Mesenchymal stem cell (in vitro differentiated cells and primary cell): ENCODE measurements around the gene GJA3.
A peak's percentile ranks its signal among the peaks of the same experiment; 100 is the strongest.
"Not testable (repeated sequence)": the region's sequence is repeated elsewhere in the genome, so short reads cannot be mapped to it uniquely, and the experiment has no call there.

Source experiments
- DNase-seq: peaks from one replicate; pipeline ENCODE4 v3.0.0-alpha.2; 2013
- H2AFZ ChIP-seq: one replicate; pipeline ENCODE4 v1.6.1; 2013; ENCODE audit warnings: low read depth, mild to moderate bottlenecking, control low read depth, inconsistent platforms, low read length, moderate library complexity
- H2AK5ac ChIP-seq: 2 replicates; pipeline ENCODE4 v1.6.1; 2013; ENCODE audit warnings: low read length, moderate library complexity, mild to moderate bottlenecking, inconsistent platforms; ENCODE audit not compliant: severe bottlenecking
- H2BK120ac ChIP-seq: one replicate; pipeline ENCODE4 v1.6.1; 2013; ENCODE audit warnings: low read depth, mild to moderate bottlenecking, inconsistent platforms, low read length, moderate library complexity
- H2BK12ac ChIP-seq, 2 experiments: one replicate each; pipeline ENCODE4 v1.6.1; 2013; ENCODE audit warnings: inconsistent platforms in 2 of 2, low read length in 2 of 2, mild to moderate bottlenecking in 2 of 2, moderate library complexity in 2 of 2, control low read depth in 1 of 2
- H2BK15ac ChIP-seq: one replicate; pipeline ENCODE4 v1.6.1; 2013; ENCODE audit warnings: mild to moderate bottlenecking, low read depth, inconsistent platforms; ENCODE audit not compliant: poor library complexity, severe bottlenecking
- H2BK5ac ChIP-seq: 2 replicates; pipeline ENCODE4 v1.6.1; 2013; ENCODE audit warnings: low read depth, mild to moderate bottlenecking, low read length, control low read depth, inconsistent platforms; ENCODE audit not compliant: poor library complexity, severe bottlenecking
- H3K14ac ChIP-seq, 2 experiments: one replicate each; pipeline ENCODE4 v1.6.1; 2013; ENCODE audit warnings: inconsistent platforms in 2 of 2, low read length in 2 of 2, control low read depth in 1 of 2, mild to moderate bottlenecking in 1 of 2, moderate library complexity in 1 of 2
- H3K18ac ChIP-seq, 2 experiments: one replicate each; pipeline ENCODE4 v1.6.1; 2013; ENCODE audit warnings: inconsistent platforms in 2 of 2, low read length in 2 of 2, control low read depth in 1 of 2, low read depth in 1 of 2, mild to moderate bottlenecking in 1 of 2
- H3K23ac ChIP-seq, 2 experiments: one replicate each; pipeline ENCODE4 v1.6.1; 2013; ENCODE audit warnings: inconsistent platforms in 2 of 2, low read length in 2 of 2, mild to moderate bottlenecking in 2 of 2, moderate library complexity in 2 of 2, control low read depth in 1 of 2
- H3K27ac ChIP-seq: 2 replicates; pipeline ENCODE4 v1.5.1; 2013; ENCODE audit warnings: mild to moderate bottlenecking, moderate library complexity, low read length, control low read depth, inconsistent platforms; ENCODE audit not compliant: poor library complexity, severe bottlenecking
- H3K27me3 ChIP-seq, 2 experiments: 2 replicates each; pipeline versions ENCODE4 v1.6.1 to v1.7.0; 2013; ENCODE audit warnings: low read length in 2 of 2, mild to moderate bottlenecking in 2 of 2, moderate library complexity in 2 of 2, control low read depth in 1 of 2, inconsistent platforms in 1 of 2; ENCODE audit not compliant: control insufficient read depth in 1 of 2, insufficient read depth in 1 of 2
- H3K36me3 ChIP-seq, 2 experiments: 2 replicates each; pipeline versions ENCODE4 v1.6.1 to v1.7.0; 2013; ENCODE audit warnings: low read length in 2 of 2, control low read depth in 1 of 2, inconsistent platforms in 1 of 2, low read depth in 1 of 2, mild to moderate bottlenecking in 1 of 2; ENCODE audit not compliant: insufficient read depth in 2 of 2, control insufficient read depth in 1 of 2
- H3K4ac ChIP-seq, 2 experiments: one replicate each; pipeline ENCODE4 v1.6.1; 2013; ENCODE audit warnings: inconsistent platforms in 2 of 2, low read length in 2 of 2, mild to moderate bottlenecking in 2 of 2, moderate library complexity in 2 of 2, control low read depth in 1 of 2, low read depth in 1 of 2
- H3K4me1 ChIP-seq: 2 replicates; pipeline ENCODE4 v1.6.1; 2013; ENCODE audit warnings: low read depth, low read length, control low read depth; ENCODE audit not compliant: control insufficient read depth, insufficient read depth
- H3K4me2 ChIP-seq: 2 replicates; pipeline ENCODE4 v1.6.1; 2013; ENCODE audit warnings: low read length, mild to moderate bottlenecking, inconsistent platforms; ENCODE audit not compliant: poor library complexity, severe bottlenecking
- H3K4me3 ChIP-seq, 2 experiments: 2 replicates each; pipeline versions ENCODE4 v1.5.1 to v1.7.0; 2013; ENCODE audit warnings: low read length in 2 of 2, mild to moderate bottlenecking in 2 of 2, control low read depth in 1 of 2, low read depth in 1 of 2; ENCODE audit not compliant: insufficient read depth in 1 of 2
- H3K79me1 ChIP-seq: replicated peaks from 2 replicates; pipeline ENCODE4 v1.6.1; 2013; ENCODE audit warnings: mild to moderate bottlenecking, control low read depth, low read length, inconsistent platforms; ENCODE audit not compliant: poor library complexity, severe bottlenecking
- H3K9ac ChIP-seq: 2 replicates; pipeline ENCODE4 v1.7.0; 2013; ENCODE audit warnings: mild to moderate bottlenecking, low read length, moderate library complexity
- H3K9me3 ChIP-seq: 2 replicates; pipeline ENCODE4 v1.7.0; 2013; ENCODE audit warnings: mild to moderate bottlenecking, low read length; ENCODE audit not compliant: control insufficient read depth
- H4K8ac ChIP-seq: one replicate; pipeline ENCODE4 v1.6.1; 2013; ENCODE audit warnings: inconsistent platforms, mild to moderate bottlenecking, low read length, moderate library complexity
- H4K91ac ChIP-seq: one replicate; pipeline ENCODE4 v1.6.1; 2013; ENCODE audit warnings: mild to moderate bottlenecking, low read length, inconsistent platforms
- WGBS: methylation state at CpG from one replicate; pipeline ENCODE4 v1.1.7; 2013; ENCODE audit warnings: mixed read lengths; 5-methylcytosine and 5-hydroxymethylcytosine counted together

The GJA3 gene

DNA sequence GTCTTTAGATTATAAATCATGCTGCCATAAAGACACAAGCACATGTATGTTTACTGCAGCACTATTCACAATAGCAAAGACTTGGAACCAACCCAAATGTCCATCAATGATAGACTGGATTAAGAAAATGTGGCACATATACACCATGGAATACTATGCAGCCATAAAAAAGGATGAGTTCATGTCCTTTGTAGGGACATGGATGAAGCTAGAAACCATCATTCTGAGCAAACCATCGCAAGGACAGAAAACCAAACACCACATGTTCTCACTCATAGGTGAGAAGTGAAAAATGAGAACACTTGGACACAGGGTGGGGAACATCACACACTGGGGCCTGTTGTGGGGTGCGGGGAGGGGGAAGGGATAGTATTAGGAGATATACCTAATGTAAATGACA is 7.6 kb downstream of the GJA3 start:
- H4K91ac ChIP-seq, H3K4me3 ChIP-seq, H3K27ac ChIP-seq, H3K14ac ChIP-seq, H2BK12ac ChIP-seq, DNase-seq, H2BK15ac ChIP-seq, H2AK5ac ChIP-seq, H4K8ac ChIP-seq, H3K18ac ChIP-seq, H3K4ac ChIP-seq, H2AFZ ChIP-seq, H3K9ac ChIP-seq, H2BK5ac ChIP-seq, H3K9me3 ChIP-seq, H3K79me1 ChIP-seq, H2BK120ac ChIP-seq, H3K4me1 ChIP-seq, H3K23ac ChIP-seq, H3K4me2 ChIP-seq, H3K36me3 ChIP-seq: not testable (repeated sequence)
- WGBS, result no CpG with 5 or more reads among the region's 2 CpGs
- peaks cover 30 to 75% of the 10 kb centered on the region in 2 experiments for H3K27me3 ChIP-seq

- Histone ChIP-seq H3K4me3 (no peak overlapping the region), H3K18ac (no peak overlapping the region), H2AFZ (no peak overlapping the region), H2BK120ac (no peak overlapping the region), H4K91ac (no peak overlapping the region), H3K23ac (no peak overlapping the region), H3K4me2 (no peak overlapping the region), H2AK5ac (no peak overlapping the region), H4K8ac (no peak overlapping the region), H3K9ac (no peak overlapping the region), H3K9me3 (no peaks in the 10 kb centered on the region), H3K79me1 (no peaks in the 10 kb centered on the region), H3K27ac (no peak overlapping the region), H3K27me3 (peaks cover 33 to 75% of the 10 kb centered on the region in 2 experiments), H3K4me1 (no peaks in the 10 kb centered on the region), H3K4ac (no peak overlapping the region), H2BK5ac (no peak overlapping the region), H3K14ac (no peak overlapping the region), H2BK12ac (no peak overlapping the region), H2BK15ac (no peak overlapping the region), H3K36me3 (no peaks in the 10 kb centered on the region)
- DNase-seq, result no peak
- WGBS, result 84% methylated on average over 11 of the region's 11 CpGs
Measured at GRCh38 chr13:20151612-20152011, 9.2 kb downstream of the GJA3 start.

DNA sequence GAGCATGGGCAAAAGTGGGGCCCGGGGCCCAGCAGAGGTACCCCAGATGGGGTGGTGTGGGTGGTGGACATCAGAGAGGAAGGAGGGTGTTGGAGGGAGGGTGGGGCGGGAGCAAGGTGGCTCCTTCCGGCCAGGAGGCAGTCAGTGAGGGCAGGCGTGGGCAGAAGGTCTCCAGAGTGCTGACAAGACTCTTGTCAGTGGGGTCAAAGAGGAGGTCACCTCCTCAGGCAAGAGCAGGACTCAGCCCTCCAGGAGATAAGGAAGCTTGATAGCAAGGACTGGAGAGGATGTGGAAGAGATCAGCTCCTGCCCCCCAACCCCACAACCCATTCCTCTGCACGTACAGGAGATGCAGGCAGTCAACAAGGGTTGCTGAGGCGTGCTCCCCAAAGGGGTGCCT is 9.8 kb downstream of the GJA3 start:
- Histone ChIP-seq H2BK120ac (no peak overlapping the region), H3K23ac (no peak overlapping the region), H3K79me1 (no peaks in the 10 kb centered on the region), H4K91ac (no peak overlapping the region), H4K8ac (no peak overlapping the region), H3K36me3 (no peaks in the 10 kb centered on the region), H3K18ac (no peak overlapping the region), H3K9ac (no peak overlapping the region), H3K9me3 (no peaks in the 10 kb centered on the region), H3K4me1 (no peaks in the 10 kb centered on the region), H2BK15ac (no peak overlapping the region), H2AK5ac (no peak overlapping the region), H3K14ac (peak overlapping the region in 1 of 2 experiments; percentile 4), H3K4me3 (no peak overlapping the region), H2BK12ac (no peak overlapping the region), H3K27me3 (peaks cover 39 to 80% of the 10 kb centered on the region in 2 experiments), H2BK5ac (no peak overlapping the region), H3K4ac (no peak overlapping the region), H3K27ac (no peak overlapping the region), H3K4me2 (no peak overlapping the region), H2AFZ (no peak overlapping the region)
- DNase-seq, result no peak
- WGBS, result 66% methylated on average over 6 of the region's 6 CpGs

- Histone ChIP-seq H3K4ac (no peak overlapping the region), H3K14ac (no peak overlapping the region), H3K4me1 (no peaks in the 10 kb centered on the region), H2AK5ac (no peak overlapping the region), H3K9ac (no peak overlapping the region), H3K4me3 (no peak overlapping the region), H3K79me1 (no peaks in the 10 kb centered on the region), H2BK120ac (no peak overlapping the region), H3K36me3 (no peaks in the 10 kb centered on the region), H2AFZ (no peak overlapping the region), H3K27ac (no peak overlapping the region), H4K91ac (no peak overlapping the region), H3K4me2 (no peak overlapping the region), H2BK12ac (no peak overlapping the region), H3K18ac (no peak overlapping the region), H4K8ac (no peak overlapping the region), H3K9me3 (no peaks in the 10 kb centered on the region), H3K27me3 (peaks cover 43 to 84% of the 10 kb centered on the region in 2 experiments), H2BK15ac (no peak overlapping the region), H2BK5ac (no peak overlapping the region), H3K23ac (no peak overlapping the region)
- DNase-seq, result no peak
- WGBS, result 94% methylated on average over 9 of the region's 9 CpGs
Measured at GRCh38 chr13:20150561-20150960, 10.3 kb downstream of the GJA3 start.
